ENCODE measurements around the gene RAD51B. TPM values are rescaled to one million over a fixed set of nuclear protein-coding genes. Genes with fewer than 3 reads are reported as not detected.
"Not testable (repeated sequence)": the region's sequence is repeated elsewhere in the genome, so short reads cannot be mapped to it uniquely, and the experiment has no call there.

RAD51B gene
- total and polyA plus RNA-seq, 5 donors = 0.88 to 5.3 (median 3.3) TPM

- intact Hi-C loops (cut with DNase I) = no loop called here
- WGBS = 95% methylated on average over 4 of the region's 4 CpGs
- peaks cover 11% of the 10 kb centered on the region for H3K4me1 ChIP-seq (ENCODE audit: control insufficient read depth, insufficient read depth, low read length)
- no peak overlapping the region for H3K4me3 ChIP-seq (ENCODE audit: low read length)
- no peak overlapping the region for H3K27ac ChIP-seq (ENCODE audit: low read length)
- DNase-seq = no peak
- no peaks in the 10 kb centered on the region for H3K9me3 ChIP-seq (ENCODE audit: control insufficient read depth, low read length)
- no peaks in the 10 kb centered on the region for H3K27me3 ChIP-seq (ENCODE audit: control insufficient read depth, insufficient read depth)
- ATAC-seq = no peak
These were observed 837.9 kb downstream of the RAD51B start for GRCh38 chr14:68657300-68658028.

GRCh38 chr14:68658029-68658509 lies 838.5 kb downstream of the RAD51B start:
- no peaks in the 10 kb centered on the region for H3K27me3 ChIP-seq (ENCODE audit: control insufficient read depth, insufficient read depth)
- 83% methylated on average over 8 of the region's 8 CpGs for WGBS
- DNase-seq = no peak
- H3K9me3 ChIP-seq (ENCODE audit: control insufficient read depth, low read length) = no peaks in the 10 kb centered on the region
- H3K4me3 ChIP-seq (ENCODE audit: low read length) = no peak overlapping the region
- no peak for ATAC-seq
- H3K27ac ChIP-seq (ENCODE audit: low read length) = no peak overlapping the region
- intact Hi-C loops (cut with DNase I) = no loop called here
- peaks cover 11% of the 10 kb centered on the region for H3K4me1 ChIP-seq (ENCODE audit: control insufficient read depth, insufficient read depth, low read length)

- H3K27me3 ChIP-seq (ENCODE audit: control insufficient read depth, insufficient read depth) = no peaks in the 10 kb centered on the region
- peak; percentile 11 to 27 for ATAC-seq
- 47% methylated on average over 20 of the region's 20 CpGs for WGBS
- H3K4me1 ChIP-seq (ENCODE audit: control insufficient read depth, insufficient read depth, low read length) = peaks cover 11% of the 10 kb centered on the region
- H3K9me3 ChIP-seq (ENCODE audit: control insufficient read depth, low read length) = no peaks in the 10 kb centered on the region
- no peak overlapping the region for H3K4me3 ChIP-seq (ENCODE audit: low read length)
- peak in 2 of 3 donors; percentile 59 to 65 for DNase-seq
- intact Hi-C loops (cut with DNase I) = no loop called here
- H3K27ac ChIP-seq (ENCODE audit: low read length) = no peak overlapping the region
These were observed 839.7 kb downstream of the RAD51B start for GRCh38 chr14:68658943-68659931.

GRCh38 chr14:68660495-68660894 lies 840.9 kb downstream of the RAD51B start:
- Histone ChIP-seq H3K4me3 (ENCODE audit: low read length) (no peak overlapping the region), H3K27ac (ENCODE audit: low read length) (no peak overlapping the region), H3K9me3 (ENCODE audit: control insufficient read depth, low read length) (no peaks in the 10 kb centered on the region), H3K4me1 (ENCODE audit: control insufficient read depth, insufficient read depth, low read length) (peaks cover 10% of the 10 kb centered on the region), H3K27me3 (ENCODE audit: control insufficient read depth, insufficient read depth) (no peaks in the 10 kb centered on the region)
- whole genome bisulfite sequencing = 96% methylated on average over 6 of the region's 6 CpGs
- intact Hi-C loops (cut with DNase I) = loop anchor here in 2 of 4 donors (10.0 kb wide), 3 partner anchors 124 to 416 kb away; partner anchors contain the start of gene ZFP36L1 (in 1 of the 2)
- no peak for ATAC-seq
- no peak for DNase-seq

GRCh38 chr14:68661226-68662225 lies 841.9 kb downstream of the RAD51B start:
- DNase-seq (peak in 1 of 3 donors; percentile 67), ATAC-seq (peak in 1 of 2 donors; percentile 48)
- no peaks in the 10 kb centered on the region for H3K9me3 ChIP-seq (ENCODE audit: control insufficient read depth, low read length)
- H3K4me1 ChIP-seq (ENCODE audit: control insufficient read depth, insufficient read depth, low read length) = peaks cover 12% of the 10 kb centered on the region
- 81% methylated on average over 14 of the region's 14 CpGs for WGBS
- H3K27ac ChIP-seq (ENCODE audit: low read length) = peak overlapping the region; percentile 18
- no peak overlapping the region for H3K4me3 ChIP-seq (ENCODE audit: low read length)
- H3K27me3 ChIP-seq (ENCODE audit: control insufficient read depth, insufficient read depth) = no peaks in the 10 kb centered on the region
- intact Hi-C loops (cut with DNase I) = loop anchor here in 2 of 4 donors (10.0 kb wide), 3 partner anchors 123 to 417 kb away; partner anchors contain the start of gene ZFP36L1 (in 1 of the 2)

GRCh38 chr14:68662392-68662791 lies 842.8 kb downstream of the RAD51B start:
- DNase-seq = no peak
- H3K9me3 ChIP-seq (ENCODE audit: control insufficient read depth, low read length) = no peaks in the 10 kb centered on the region
- peak in 1 of 2 donors; percentile 34 for ATAC-seq
- peak overlapping the region; percentile 31 for H3K27ac ChIP-seq (ENCODE audit: low read length)
- H3K4me3 ChIP-seq (ENCODE audit: low read length) = no peak overlapping the region
- peaks cover 12% of the 10 kb centered on the region for H3K4me1 ChIP-seq (ENCODE audit: control insufficient read depth, insufficient read depth, low read length)
- intact Hi-C loops (cut with DNase I) = loop anchor here in 2 of 4 donors (10.0 kb wide), 3 partner anchors 122 to 418 kb away; partner anchors contain the start of gene ZFP36L1 (in 1 of the 2)
- no peaks in the 10 kb centered on the region for H3K27me3 ChIP-seq (ENCODE audit: control insufficient read depth, insufficient read depth)
- WGBS = 52% methylated on average over 3 of the region's 3 CpGs

GRCh38 chr14:68662826-68663225 lies 843.2 kb downstream of the RAD51B start:
- intact Hi-C loops (cut with DNase I) = loop anchor here in 2 of 4 donors (10.0 kb wide), 3 partner anchors 122 to 418 kb away; partner anchors contain the start of gene ZFP36L1 (in 1 of the 2)
- DNase-seq; H3K27ac ChIP-seq (ENCODE audit: low read length); H3K27me3 ChIP-seq (ENCODE audit: control insufficient read depth, insufficient read depth); H3K9me3 ChIP-seq (ENCODE audit: control insufficient read depth, low read length); ATAC-seq; H3K4me3 ChIP-seq (ENCODE audit: low read length): not testable (repeated sequence)
- peaks cover 12% of the 10 kb centered on the region for H3K4me1 ChIP-seq (ENCODE audit: control insufficient read depth, insufficient read depth, low read length)
- 81% methylated on average over 6 of the region's 6 CpGs for WGBS

- 88% methylated on average over 9 of the region's 9 CpGs for WGBS
- ATAC-seq (no peak), DNase-seq (no peak)
- Histone ChIP-seq H3K4me3 (ENCODE audit: low read length) (no peak overlapping the region), H3K9me3 (ENCODE audit: control insufficient read depth, low read length) (no peaks in the 10 kb centered on the region), H3K4me1 (ENCODE audit: control insufficient read depth, insufficient read depth, low read length) (peaks cover 12% of the 10 kb centered on the region), H3K27ac (ENCODE audit: low read length) (no peak overlapping the region), H3K27me3 (ENCODE audit: control insufficient read depth, insufficient read depth) (no peaks in the 10 kb centered on the region)
- intact Hi-C loops (cut with DNase I) = loop anchor here in 2 of 4 donors (10.0 kb wide), 3 partner anchors 121 to 419 kb away; partner anchors contain the start of gene ZFP36L1 (in 1 of the 2)
These were observed 844.0 kb downstream of the RAD51B start for GRCh38 chr14:68663385-68664076.

- peaks cover 16% of the 10 kb centered on the region for H3K4me1 ChIP-seq (ENCODE audit: control insufficient read depth, insufficient read depth, low read length)
- H3K27me3 ChIP-seq (ENCODE audit: control insufficient read depth, insufficient read depth) = no peaks in the 10 kb centered on the region
- H3K4me3 ChIP-seq (ENCODE audit: low read length) = no peak overlapping the region
- DNase-seq = no peak
- H3K9me3 ChIP-seq (ENCODE audit: control insufficient read depth, low read length) = no peaks in the 10 kb centered on the region
- H3K27ac ChIP-seq (ENCODE audit: low read length) = peak overlapping the region; percentile 47
- intact Hi-C loops (cut with DNase I) = loop anchor here in 2 of 4 donors (10.0 kb wide), 3 partner anchors 121 to 419 kb away; partner anchors contain the start of gene ZFP36L1 (in 1 of the 2)
- 48% methylated on average over 4 of the region's 4 CpGs for WGBS
- no peak for ATAC-seq
These were observed 844.7 kb downstream of the RAD51B start for GRCh38 chr14:68664225-68664681.

All from right cardiac atrium (tissue), 5 donors.